Measurements from ENCODE around the gene MAFG. TPM values are rescaled to one million over a fixed set of nuclear protein-coding genes. Genes with fewer than 3 reads are reported as not detected.

MAFG gene
- total and polyA plus RNA-seq, 9 of the 15 experiments (the other 6 are each of a cell fraction or from before 2014, with no cell fraction given), result 1.1 to 58.1 (median 24.9) TPM

- TF ChIP-seq, protein P1, sequence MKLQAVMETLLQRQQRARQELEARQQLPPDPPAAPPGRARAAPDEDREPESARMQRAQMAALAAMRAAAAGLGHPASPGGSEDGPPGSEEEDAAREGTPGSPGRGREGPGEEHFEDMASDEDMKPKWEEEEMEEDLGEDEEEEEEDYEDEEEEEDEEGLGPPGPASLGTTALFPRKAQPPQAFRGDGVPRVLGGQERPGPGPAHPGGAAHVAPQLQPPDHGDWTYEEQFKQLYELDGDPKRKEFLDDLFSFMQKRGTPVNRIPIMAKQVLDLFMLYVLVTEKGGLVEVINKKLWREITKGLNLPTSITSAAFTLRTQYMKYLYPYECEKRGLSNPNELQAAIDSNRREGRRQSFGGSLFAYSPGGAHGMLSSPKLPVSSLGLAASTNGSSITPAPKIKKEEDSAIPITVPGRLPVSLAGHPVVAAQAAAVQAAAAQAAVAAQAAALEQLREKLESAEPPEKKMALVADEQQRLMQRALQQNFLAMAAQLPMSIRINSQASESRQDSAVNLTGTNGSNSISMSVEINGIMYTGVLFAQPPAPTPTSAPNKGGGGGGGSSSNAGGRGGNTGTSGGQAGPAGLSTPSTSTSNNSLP (IDR thresholded peaks at IDR 0.05; ENCODE audit: borderline replicate concordance, low read depth, low read length), result no peak
- TF ChIP-seq, protein P2, sequence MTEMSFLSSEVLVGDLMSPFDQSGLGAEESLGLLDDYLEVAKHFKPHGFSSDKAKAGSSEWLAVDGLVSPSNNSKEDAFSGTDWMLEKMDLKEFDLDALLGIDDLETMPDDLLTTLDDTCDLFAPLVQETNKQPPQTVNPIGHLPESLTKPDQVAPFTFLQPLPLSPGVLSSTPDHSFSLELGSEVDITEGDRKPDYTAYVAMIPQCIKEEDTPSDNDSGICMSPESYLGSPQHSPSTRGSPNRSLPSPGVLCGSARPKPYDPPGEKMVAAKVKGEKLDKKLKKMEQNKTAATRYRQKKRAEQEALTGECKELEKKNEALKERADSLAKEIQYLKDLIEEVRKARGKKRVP (CRISPR knock-in tag; IDR thresholded peaks at IDR 0.05), result no peak
- TF ChIP-seq ARNT (IDR thresholded peaks at IDR 0.05) (no peak), AFF1 (IDR thresholded peaks at IDR 0.05; ENCODE audit: low read depth in 1 of 2, partially characterized antibody in 2 of 2) (no peak), E2F1 (CRISPR knock-in tag; IDR thresholded peaks at IDR 0.05) (no peak), MAZ (CRISPR knock-in tag; conservative IDR thresholded peaks at IDR 0.05 in 1 of 2, IDR thresholded peaks at IDR 0.05 in 1 of 2) (peak; percentile 60 to 76; a peak in 3 of 4 replicates), HDAC6 (IDR thresholded peaks at IDR 0.05; ENCODE audit: low read depth, low read length) (no peak), EP300 (IDR thresholded peaks at IDR 0.05; ENCODE audit: low read length) (no peak), MCM3 (IDR thresholded peaks at IDR 0.05) (no peak), ZC3H8 (IDR thresholded peaks at IDR 0.05) (no peak), ZNF561 (CRISPR knock-in tag; conservative IDR thresholded peaks at IDR 0.05) (no peak), ZBTB7A (IDR thresholded peaks at IDR 0.05; ENCODE audit: borderline replicate concordance, control insufficient read depth, low read depth, low read length) (peak; percentile 92), NR4A1 (CRISPR knock-in tag; IDR thresholded peaks at IDR 0.05) (no peak), NR4A1 (tag; IDR thresholded peaks at IDR 0.05) (0 out of 2 replicates have a peak, but pooled peaks have one; percentile 53), TEAD4 (IDR thresholded peaks at IDR 0.05; ENCODE audit: low read length) (no peak), TEAD4 (CRISPR knock-in tag; IDR thresholded peaks at IDR 0.05; ENCODE audit: borderline replicate concordance) (no peak), FOXO4 (CRISPR knock-in tag; IDR thresholded peaks at IDR 0.05) (no peak), POU5F1 (IDR thresholded peaks at IDR 0.05; ENCODE audit: borderline replicate concordance, low read depth, low read length, partially characterized antibody) (no peak)
Observed at GRCh38 chr17:81927653-81928543, at the start of gene MAFG (continued).
